Measurements from ENCODE around the gene RBM28. TPM values are rescaled to one million over a fixed set of nuclear protein-coding genes. Genes with fewer than 3 reads are reported as not detected.

Gene RBM28
- total RNA-seq, 3 donors from 2014 or later: 113 to 121 (median 120) TPM

GRCh38 chr7:128347647-128348097 lies 4.0 kb upstream of the RBM28 start:
- Mint-ChIP-seq H3K4me1 (ENCODE audit: low read depth) (peaks cover 9% of the 10 kb centered on the region), H3K36me3 (ENCODE audit: insufficient read depth) (no peaks in the 10 kb centered on the region), H3K9me3 (no peaks in the 10 kb centered on the region), H3K27me3 (ENCODE audit: low read depth) (peaks cover 26% of the 10 kb centered on the region), H3K4me3 (no peak overlapping the region)
- DNase-seq: peak; percentile 43
- ATAC-seq: no peak

DNA sequence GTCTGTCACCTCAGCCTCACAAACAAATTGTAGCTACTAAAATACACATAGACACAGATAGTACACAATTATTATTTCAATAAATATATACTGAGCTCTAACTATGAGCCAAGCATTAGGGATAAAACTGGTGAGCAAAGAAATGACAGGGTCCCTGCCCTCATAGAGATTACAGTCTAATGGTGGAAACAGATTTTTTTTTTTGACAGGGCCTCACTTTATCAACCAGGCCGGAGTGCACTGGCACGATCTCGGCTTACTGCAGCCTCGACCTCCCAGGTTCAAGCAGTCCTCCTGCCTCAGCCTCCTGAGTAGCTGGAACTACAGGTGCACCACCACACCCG lies 695 bp upstream of the RBM28 start:
- ATAC-seq (no peak), DNase-seq (no peak)
- H3K27me3 Mint-ChIP-seq (ENCODE audit: low read depth): peaks cover 12% of the 10 kb centered on the region
- no peaks in the 10 kb centered on the region for H3K9me3 Mint-ChIP-seq
- H3K4me1 Mint-ChIP-seq (ENCODE audit: low read depth): peaks cover 24% of the 10 kb centered on the region
- peak overlapping the region; percentile 31 for H3K4me3 Mint-ChIP-seq
- H3K36me3 Mint-ChIP-seq (ENCODE audit: insufficient read depth): peaks cover 5% of the 10 kb centered on the region

DNA sequence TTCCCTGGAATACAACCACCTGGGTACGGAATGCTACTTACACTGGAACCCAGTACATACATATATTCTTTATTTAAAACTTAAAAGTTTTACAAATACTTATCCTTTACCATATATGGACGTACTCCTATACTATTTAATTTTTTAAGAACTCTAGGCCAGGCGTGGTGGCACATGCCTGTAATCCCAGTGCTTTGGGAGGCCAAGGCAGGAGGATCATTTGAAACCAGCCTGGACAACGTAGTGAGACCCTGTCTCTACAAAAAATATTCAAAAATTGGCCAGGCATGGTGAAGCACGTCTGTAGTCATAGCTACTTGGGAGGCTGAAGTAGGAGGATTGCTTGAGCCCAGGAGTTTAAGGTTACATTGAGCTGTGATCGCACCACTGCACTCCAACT lies 2.0 kb downstream of the RBM28 start:
- Mint-ChIP-seq H3K36me3 (ENCODE audit: insufficient read depth) (peaks cover 17% of the 10 kb centered on the region), H3K27me3 (ENCODE audit: low read depth) (no peaks in the 10 kb centered on the region), H3K4me1 (ENCODE audit: low read depth) (peaks cover 24% of the 10 kb centered on the region), H3K4me3 (peak overlapping the region; percentile 97), H3K9me3 (no peaks in the 10 kb centered on the region)
- ATAC-seq (no peak), DNase-seq (no peak)

- H3K27me3 Mint-ChIP-seq (ENCODE audit: low read depth): no peaks in the 10 kb centered on the region
- ATAC-seq (no peak), DNase-seq (no peak)
- peaks cover 3% of the 10 kb centered on the region for H3K4me1 Mint-ChIP-seq (ENCODE audit: low read depth)
- peaks cover 49% of the 10 kb centered on the region for H3K36me3 Mint-ChIP-seq (ENCODE audit: insufficient read depth)
- no peaks in the 10 kb centered on the region for H3K9me3 Mint-ChIP-seq
- H3K4me3 Mint-ChIP-seq: no peak overlapping the region
Measured at GRCh38 chr7:128335730-128336129, 8.0 kb downstream of the RBM28 start.

- Mint-ChIP-seq H3K4me3 (no peak overlapping the region), H3K36me3 (ENCODE audit: insufficient read depth) (peaks cover 50% of the 10 kb centered on the region), H3K4me1 (ENCODE audit: low read depth) (peaks cover 19% of the 10 kb centered on the region), H3K9me3 (no peaks in the 10 kb centered on the region), H3K27me3 (ENCODE audit: low read depth) (no peaks in the 10 kb centered on the region)
- DNase-seq (no peak), ATAC-seq (no peak)
Measured at GRCh38 chr7:128324368-128324680, 19.4 kb downstream of the RBM28 start.

DNA sequence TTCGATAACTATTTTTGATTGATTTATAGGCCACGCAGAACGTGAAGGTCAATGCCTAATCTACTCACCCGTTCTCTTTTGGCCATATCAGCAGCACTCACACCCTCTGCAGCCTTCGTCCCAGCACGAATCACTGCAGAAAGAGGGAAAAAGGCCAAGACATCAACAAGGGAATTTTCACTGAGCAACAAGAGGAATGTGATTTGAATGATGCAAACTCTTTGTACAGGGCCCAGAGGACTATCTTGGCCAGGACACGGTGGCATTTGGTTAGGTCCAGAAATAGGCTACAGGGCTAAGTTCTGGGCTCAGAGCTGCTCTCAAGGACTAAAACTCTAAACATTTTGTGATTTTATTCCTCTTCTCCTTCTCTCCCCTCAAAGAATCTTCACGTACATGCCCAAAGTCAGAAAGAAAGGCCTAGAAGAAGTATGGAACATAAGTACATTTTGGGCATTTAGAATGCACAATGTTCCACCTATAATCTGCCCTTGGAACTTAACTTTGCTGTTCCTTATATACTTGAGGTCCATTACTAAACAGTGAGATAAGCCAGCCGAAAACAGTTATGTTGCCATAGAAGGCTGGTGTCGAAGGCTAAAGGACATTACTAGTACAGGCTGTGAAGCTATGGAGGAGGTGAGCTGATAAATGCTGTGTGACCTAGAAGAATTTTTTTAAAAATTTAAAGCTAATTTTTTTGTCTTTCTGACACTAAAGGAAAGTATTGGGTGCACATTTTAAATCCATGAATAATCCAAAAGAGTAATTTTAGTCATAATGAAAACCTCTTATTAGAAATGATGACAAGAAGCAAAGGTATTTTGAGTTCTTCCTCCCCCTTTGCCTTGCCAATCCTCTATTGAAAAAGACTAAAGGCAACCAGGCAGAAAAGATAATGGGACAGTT lies 20.0 kb downstream of the RBM28 start:
- Mint-ChIP-seq H3K27me3 (ENCODE audit: low read depth) (no peaks in the 10 kb centered on the region), H3K9me3 (no peaks in the 10 kb centered on the region), H3K36me3 (ENCODE audit: insufficient read depth) (peaks cover 55% of the 10 kb centered on the region), H3K4me3 (no peak overlapping the region), H3K4me1 (ENCODE audit: low read depth) (peaks cover 19% of the 10 kb centered on the region)
- ATAC-seq (no peak), DNase-seq (no peak)

DNA sequence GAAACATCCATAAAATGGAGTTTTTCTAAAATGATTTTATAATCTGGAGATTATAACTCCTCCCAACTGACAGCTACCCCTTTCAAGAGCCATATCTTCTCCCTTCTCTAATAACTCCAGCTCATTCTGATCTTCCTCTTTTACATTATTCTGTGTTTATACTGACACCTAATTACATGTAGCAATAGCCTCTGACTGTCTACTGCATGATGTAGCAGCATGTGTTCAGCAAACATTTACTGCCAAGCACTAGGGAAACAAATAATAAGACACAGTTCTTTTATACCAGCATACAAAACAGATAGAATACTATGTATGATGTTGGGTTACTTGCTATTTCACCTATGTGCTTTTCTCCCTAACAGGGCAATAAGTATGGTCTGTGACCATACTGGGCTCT lies 20.7 kb downstream of the RBM28 start:
- ATAC-seq: no peak
- Mint-ChIP-seq H3K4me3 (no peak overlapping the region), H3K27me3 (ENCODE audit: low read depth) (no peaks in the 10 kb centered on the region), H3K9me3 (no peaks in the 10 kb centered on the region), H3K36me3 (ENCODE audit: insufficient read depth) (peaks cover 53% of the 10 kb centered on the region), H3K4me1 (ENCODE audit: low read depth) (peaks cover 21% of the 10 kb centered on the region)
- no peak for DNase-seq

DNA sequence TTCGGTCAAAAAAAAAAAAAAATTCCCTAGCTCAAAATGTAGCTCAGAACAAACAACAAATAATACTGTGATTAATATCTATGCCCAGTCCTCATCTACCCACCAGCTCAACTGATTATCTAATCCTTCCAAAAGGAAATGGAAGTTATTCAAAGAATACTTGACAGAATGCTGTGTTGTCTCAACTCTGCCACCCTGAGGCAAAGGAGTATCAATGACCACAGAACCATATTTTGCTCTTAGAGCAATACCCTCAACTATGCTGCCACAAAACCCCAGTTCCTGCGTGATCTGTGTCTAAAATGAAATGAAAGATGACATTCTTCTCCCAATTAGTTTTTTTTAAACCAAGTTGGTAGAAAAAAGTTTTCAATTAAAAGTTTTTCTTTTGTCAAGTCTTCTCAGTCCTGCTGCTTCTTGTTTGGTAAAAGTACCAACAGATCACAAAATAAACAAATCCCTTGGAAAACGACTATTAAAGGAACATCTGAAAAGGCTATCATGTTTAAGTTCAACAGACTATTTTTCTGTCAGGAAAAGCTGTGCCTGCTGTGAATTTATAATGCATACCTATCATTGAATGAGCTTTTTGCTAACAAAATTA lies 21.6 kb downstream of the RBM28 start:
- Mint-ChIP-seq H3K4me3 (no peak overlapping the region), H3K36me3 (ENCODE audit: insufficient read depth) (peaks cover 58% of the 10 kb centered on the region), H3K27me3 (ENCODE audit: low read depth) (no peaks in the 10 kb centered on the region), H3K9me3 (no peaks in the 10 kb centered on the region), H3K4me1 (ENCODE audit: low read depth) (peaks cover 21% of the 10 kb centered on the region)
- no peak for DNase-seq
- ATAC-seq: peak in 1 of 2 donors; percentile 66

- Mint-ChIP-seq H3K4me1 (ENCODE audit: low read depth) (peaks cover 21% of the 10 kb centered on the region), H3K36me3 (ENCODE audit: insufficient read depth) (peaks cover 60% of the 10 kb centered on the region), H3K4me3 (no peak overlapping the region), H3K27me3 (ENCODE audit: low read depth) (no peaks in the 10 kb centered on the region), H3K9me3 (no peaks in the 10 kb centered on the region)
- no peak for DNase-seq
- ATAC-seq: no peak
Measured at GRCh38 chr7:128321044-128321422, 22.7 kb downstream of the RBM28 start.

DNA sequence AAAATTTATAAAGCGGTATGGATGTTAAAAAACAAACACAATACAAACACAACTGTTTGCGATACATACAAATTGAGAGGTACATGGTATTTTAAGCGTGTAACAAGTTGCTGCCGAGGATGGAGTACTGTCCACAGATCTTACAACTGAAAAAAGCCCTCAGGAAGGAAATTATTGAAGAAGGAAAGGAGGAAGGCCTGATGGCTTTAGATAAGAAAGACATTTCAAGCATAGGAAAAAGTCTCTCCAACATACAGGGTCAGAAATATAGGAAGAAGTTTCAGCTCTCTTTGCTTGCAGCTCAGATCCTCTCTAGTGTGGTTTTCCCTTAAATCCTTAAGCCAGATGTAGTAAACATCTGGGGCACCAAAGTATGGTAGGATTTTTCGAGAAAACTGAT lies 25.0 kb downstream of the RBM28 start:
- DNase-seq: no peak
- Mint-ChIP-seq H3K27me3 (ENCODE audit: low read depth) (no peaks in the 10 kb centered on the region), H3K4me1 (ENCODE audit: low read depth) (peaks cover 24% of the 10 kb centered on the region), H3K36me3 (ENCODE audit: insufficient read depth) (peaks cover 65% of the 10 kb centered on the region), H3K9me3 (no peaks in the 10 kb centered on the region), H3K4me3 (no peak overlapping the region)
- no peak for ATAC-seq

DNA sequence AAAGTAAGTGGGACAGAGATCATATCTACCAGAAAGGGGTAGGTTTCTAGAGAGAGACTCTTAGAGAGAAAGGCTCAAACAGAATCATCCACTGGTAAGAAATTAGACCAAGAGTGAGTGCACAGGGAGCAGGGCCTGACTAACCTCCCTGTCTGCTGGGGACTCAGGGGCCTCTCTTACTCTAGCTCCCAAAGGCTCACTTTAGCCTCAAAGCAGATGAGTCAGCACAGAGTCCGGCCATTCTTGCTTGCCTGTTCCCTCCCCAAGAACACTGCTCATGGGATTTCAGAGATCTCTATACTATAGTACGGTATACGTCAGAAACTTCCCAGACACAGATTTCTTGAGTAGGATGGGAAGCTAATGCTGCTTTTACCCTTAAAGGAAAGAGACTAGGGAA lies 32.7 kb downstream of the RBM28 start:
- no peak for ATAC-seq
- H3K9me3 Mint-ChIP-seq: no peaks in the 10 kb centered on the region
- no peaks in the 10 kb centered on the region for H3K27me3 Mint-ChIP-seq (ENCODE audit: low read depth)
- H3K4me1 Mint-ChIP-seq (ENCODE audit: low read depth): peaks cover 3% of the 10 kb centered on the region
- DNase-seq: no peak
- no peak overlapping the region for H3K4me3 Mint-ChIP-seq
- H3K36me3 Mint-ChIP-seq (ENCODE audit: insufficient read depth): peaks cover 71% of the 10 kb centered on the region

GRCh38 chr7:128310499-128310898 lies 33.2 kb downstream of the RBM28 start:
- DNase-seq: no peak
- Mint-ChIP-seq H3K4me3 (no peak overlapping the region), H3K27me3 (ENCODE audit: low read depth) (no peaks in the 10 kb centered on the region), H3K9me3 (no peaks in the 10 kb centered on the region), H3K4me1 (ENCODE audit: low read depth) (peaks cover 3% of the 10 kb centered on the region), H3K36me3 (ENCODE audit: insufficient read depth) (peaks cover 69% of the 10 kb centered on the region)
- no peak for ATAC-seq

DNA sequence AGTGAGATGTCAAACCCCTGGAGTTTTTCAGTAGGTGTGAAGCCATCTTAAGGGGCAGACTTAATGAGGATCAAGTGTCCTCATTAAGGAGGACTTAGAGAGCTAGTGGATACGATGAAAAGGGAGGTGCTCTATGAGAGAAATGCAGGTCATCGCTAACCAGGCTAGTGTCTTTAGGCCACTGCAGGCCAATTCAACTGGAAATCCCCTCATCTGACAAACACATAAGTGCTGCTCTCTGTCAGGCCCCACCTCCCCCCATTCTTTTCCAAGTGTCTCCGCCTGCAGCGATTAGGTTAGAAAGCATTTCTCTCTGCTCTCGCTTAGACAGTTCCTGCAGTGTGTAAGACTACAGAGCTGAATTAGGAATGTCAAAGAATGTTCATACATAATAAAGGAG lies 33.7 kb downstream of the RBM28 start:
- DNase-seq (no peak), ATAC-seq (no peak)
- Mint-ChIP-seq H3K4me3 (no peak overlapping the region), H3K27me3 (ENCODE audit: low read depth) (no peaks in the 10 kb centered on the region), H3K9me3 (no peaks in the 10 kb centered on the region), H3K4me1 (ENCODE audit: low read depth) (peaks cover 2% of the 10 kb centered on the region), H3K36me3 (ENCODE audit: insufficient read depth) (peaks cover 69% of the 10 kb centered on the region)

DNA sequence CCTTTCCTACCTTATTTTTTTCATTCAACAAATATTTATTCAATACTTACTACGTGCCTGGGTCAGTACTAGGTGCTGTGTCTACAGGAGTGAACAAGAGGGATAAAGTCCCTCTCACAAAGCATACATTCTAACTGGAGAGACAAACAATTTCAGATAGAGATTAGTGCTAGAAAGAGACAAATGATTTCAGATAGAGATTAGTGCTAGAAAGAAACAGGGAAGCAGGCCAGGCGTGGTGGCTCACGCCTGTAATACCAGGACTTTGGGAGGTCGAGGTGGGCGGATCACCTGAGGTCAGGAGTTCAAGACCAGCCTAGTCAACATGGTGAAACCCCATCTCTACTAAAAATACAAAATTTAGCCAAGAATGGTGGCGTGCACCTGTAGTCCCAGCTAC lies 34.6 kb downstream of the RBM28 start:
- H3K36me3 Mint-ChIP-seq (ENCODE audit: insufficient read depth): peaks cover 65% of the 10 kb centered on the region
- DNase-seq: no peak
- no peaks in the 10 kb centered on the region for H3K4me1 Mint-ChIP-seq (ENCODE audit: low read depth)
- no peaks in the 10 kb centered on the region for H3K9me3 Mint-ChIP-seq
- ATAC-seq: no peak
- H3K27me3 Mint-ChIP-seq (ENCODE audit: low read depth): no peaks in the 10 kb centered on the region
- H3K4me3 Mint-ChIP-seq: no peak overlapping the region

- Mint-ChIP-seq H3K27me3 (ENCODE audit: low read depth) (no peaks in the 10 kb centered on the region), H3K36me3 (ENCODE audit: insufficient read depth) (peaks cover 57% of the 10 kb centered on the region), H3K9me3 (no peaks in the 10 kb centered on the region), H3K4me1 (ENCODE audit: low read depth) (no peaks in the 10 kb centered on the region), H3K4me3 (no peak overlapping the region)
- DNase-seq (no peak), ATAC-seq (no peak)
Measured at GRCh38 chr7:128307061-128307460, 36.6 kb downstream of the RBM28 start.

Measured in activated T-cell treated with anti-CD3 and anti-CD28 coated beads, Interleukin-2, amount 50 U/mL, for 4 hours (primary cell).